Inflammatory macrophage (primary cell): ENCODE results near the gene ALPK3.
"Not testable (repeated sequence)": the region's sequence is repeated elsewhere in the genome, so short reads cannot be mapped to it uniquely, and the experiment has no call there.

Source experiments
- DNase-seq, 2 donors: peaks; one replicate each; pipeline ENCODE4 v3.0.0-alpha.2; 2020 to 2022

Gene ALPK3

GRCh38 chr15:84877701-84878100 lies 60.5 kb downstream of the ALPK3 start:
- DNase-seq, result not testable (repeated sequence)

DNA sequence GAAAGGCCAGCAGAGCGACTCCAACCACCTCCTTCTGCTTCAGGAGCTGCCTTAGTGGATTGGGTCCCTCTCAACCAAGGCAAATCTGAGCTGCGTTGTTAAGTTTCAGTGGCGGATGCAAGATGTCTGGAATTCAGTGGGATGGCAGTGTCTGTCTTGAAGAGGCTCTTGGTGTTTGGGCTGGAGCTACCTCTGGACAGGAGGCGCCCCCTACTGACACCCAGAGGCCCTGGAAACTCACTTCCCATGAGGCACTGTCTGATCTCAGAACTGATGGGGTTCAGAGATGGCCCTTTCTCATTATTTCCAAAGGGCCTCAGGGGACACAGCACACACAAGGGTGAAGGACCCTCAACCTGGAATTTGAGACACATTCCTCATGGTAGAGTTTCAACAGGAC lies 61.3 kb downstream of the ALPK3 start:
- DNase-seq, result peak; percentile 68 to 78

GRCh38 chr15:84879088-84879780 lies 62.1 kb downstream of the ALPK3 start:
- DNase-seq, result no peak

GRCh38 chr15:84880007-84880406 lies 62.9 kb downstream of the ALPK3 start:
- DNase-seq, result no peak

DNA sequence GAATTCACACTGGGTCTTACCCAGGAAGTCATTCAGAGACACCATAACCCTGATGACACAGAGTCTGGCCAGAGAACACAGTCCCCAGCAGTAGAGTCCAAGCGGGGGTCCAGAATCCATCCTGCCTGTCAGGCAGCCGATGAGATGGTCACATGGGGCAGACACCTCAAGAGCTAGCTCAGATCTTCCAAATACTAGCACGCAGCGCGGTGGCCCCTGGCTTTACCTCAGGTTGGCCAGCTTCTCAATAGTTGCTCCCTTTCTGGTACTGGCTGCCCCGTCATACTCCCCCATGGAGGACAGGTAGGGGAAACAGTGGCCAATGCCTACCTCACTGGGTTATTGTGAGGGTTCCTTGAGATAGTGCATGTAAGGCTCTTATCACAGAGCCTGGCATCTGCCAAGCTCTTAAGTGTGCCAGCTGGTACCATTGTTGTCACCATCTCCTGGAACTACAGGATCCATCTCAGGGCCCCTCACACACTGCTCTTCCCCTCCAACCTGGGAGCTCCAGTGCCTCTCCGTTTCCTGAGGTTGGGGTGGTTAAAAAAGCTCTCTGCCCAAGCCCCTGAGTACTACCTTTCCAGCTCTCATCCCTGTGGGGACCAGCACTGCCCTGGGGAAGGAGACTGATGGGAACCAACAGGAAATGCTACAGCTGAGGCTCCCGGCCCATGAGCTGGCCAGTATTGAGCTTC lies 63.8 kb downstream of the ALPK3 start:
- no peak for DNase-seq

DNA sequence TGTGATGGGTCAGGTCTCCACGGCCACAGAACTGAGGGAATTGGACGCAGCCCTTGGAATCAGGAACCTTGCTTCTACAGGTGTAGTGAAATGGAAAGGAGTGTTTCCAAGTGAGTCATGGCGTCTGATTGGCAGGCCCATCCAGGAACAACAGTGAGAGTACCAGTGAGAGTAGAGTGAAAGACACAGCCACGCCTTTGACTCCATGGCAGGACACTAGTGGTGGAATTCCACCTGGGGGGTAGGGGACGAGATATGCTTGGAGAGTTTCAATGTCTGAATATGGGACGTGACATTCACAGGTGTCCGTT lies 64.3 kb downstream of the ALPK3 start:
- DNase-seq, result no peak

GRCh38 chr15:84883466-84883865 lies 66.3 kb downstream of the ALPK3 start:
- no peak for DNase-seq

GRCh38 chr15:84883916-84884781 lies 67.0 kb downstream of the ALPK3 start, which contains the start of gene SLC28A1:
Gene SLC28A1, plus strand, starts transcription at chr15:84884662. Its CDS starts 3,099 bp downstream, at chr15:84887761.
- no peak for DNase-seq

- DNase-seq, result no peak
These were observed 68.6 kb downstream of the ALPK3 start for GRCh38 chr15:84885801-84886200.

DNA sequence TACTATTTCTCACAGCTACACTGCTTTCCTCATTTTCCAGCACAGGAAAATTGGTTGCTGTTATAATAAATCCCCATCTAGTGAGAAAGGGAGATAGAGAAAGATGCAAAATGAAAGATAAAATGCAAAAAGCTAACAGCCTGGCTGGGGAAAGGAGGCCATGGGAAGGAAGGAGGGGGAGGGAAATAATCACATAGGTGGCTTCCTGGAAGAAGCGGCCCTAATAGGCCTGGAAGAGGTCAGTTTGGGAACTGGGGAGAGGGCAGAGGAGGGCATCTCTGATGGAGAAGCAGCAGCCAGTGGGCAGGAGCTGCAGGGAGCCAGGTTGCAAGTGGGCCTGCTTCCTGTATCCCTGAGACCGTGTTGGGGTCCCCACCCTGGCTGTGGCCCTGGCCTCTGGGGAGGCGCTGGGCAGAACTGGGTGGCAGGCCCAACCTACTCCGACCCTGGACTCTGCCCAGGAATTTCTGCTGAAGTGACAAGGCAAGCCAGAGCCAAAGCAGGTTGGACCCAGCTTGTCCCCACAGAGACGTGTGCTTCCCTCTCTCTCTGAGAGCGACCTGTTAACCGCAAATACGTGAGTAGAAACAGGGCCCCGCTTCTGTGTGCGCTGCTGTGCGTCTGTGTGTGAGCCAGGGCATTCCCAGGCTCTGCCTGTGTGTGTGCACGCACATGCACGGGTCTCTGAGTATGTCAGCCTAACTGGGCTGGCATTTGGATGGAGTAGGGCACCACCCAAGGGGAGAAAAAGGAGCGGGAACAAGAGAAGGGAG lies 69.2 kb downstream of the ALPK3 start:
- no peak for DNase-seq

DNA sequence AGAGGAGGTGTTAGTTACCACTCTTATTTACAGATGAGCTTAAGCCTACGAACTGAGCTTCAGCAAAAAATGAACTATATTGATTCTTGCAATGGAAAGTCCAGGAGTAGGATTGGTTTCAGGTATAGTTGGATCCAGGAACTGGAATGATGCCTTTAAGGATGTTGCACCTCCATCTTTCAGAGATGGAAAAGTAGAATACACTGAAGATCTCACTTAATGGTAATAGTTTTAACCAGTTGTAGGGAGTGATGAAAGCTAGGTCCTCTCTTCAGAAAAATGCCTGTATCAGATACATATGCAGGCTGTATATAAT lies 69.8 kb downstream of the ALPK3 start:
- DNase-seq, result no peak

DNA sequence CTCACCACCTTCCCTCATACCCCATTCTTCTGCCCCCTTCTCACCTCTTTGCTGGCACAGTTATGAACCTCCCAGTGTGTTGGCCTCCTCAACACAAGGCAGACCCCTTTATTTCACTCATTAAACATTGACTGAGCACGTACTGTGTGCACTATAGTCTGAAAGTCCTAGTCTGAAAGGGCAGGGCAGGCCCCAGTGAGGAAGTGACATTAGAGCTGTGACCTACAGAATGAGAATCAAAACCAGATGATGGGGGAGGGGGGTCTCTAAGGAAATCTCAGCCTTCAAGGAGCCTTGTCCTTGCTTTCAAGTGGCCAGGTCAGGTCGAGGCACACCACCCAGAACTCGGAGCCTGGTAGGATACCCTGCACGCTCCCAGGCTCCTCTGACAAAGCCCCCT lies 70.8 kb downstream of the ALPK3 start:
- no peak for DNase-seq

- DNase-seq, result no peak
These were observed 71.5 kb downstream of the ALPK3 start for GRCh38 chr15:84888639-84889038.

DNA sequence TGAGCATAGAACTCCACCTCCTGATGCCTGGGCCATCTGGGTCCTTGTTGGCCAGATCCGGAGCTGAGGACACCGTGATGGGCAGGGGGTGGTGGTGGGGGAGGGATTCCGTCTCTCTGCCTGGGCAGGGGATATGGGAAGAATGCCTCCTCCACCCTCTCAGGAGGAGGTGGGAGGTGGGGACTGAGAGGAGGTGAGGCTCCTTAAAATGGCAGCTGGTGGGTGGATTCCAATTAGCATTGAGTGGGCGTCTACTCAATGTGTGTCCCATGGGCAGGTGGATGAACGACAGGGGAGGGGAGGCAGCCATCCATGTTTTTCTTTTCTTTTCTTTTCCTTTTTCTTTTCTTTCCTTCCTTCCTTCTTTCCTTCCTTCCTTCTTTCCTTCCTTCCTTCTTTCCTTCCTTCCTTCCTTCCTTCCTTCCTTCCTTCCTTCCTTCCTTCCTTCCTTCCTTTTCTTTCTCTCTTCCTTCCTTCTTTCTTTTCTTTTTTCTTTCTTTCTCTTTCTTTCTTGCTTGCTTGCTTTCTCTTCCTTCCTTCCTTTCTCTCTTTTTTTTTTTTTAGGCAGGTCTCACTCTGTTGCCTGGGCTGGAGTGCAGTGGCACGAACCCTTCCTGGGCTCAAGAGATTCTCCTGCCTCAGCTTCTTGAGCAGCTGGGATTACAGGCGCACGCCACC lies 72.3 kb downstream of the ALPK3 start:
- no peak for DNase-seq

GRCh38 chr15:84889991-84890669 lies 73.0 kb downstream of the ALPK3 start:
- peak in 1 of 2 donors; percentile 5 for DNase-seq

DNA sequence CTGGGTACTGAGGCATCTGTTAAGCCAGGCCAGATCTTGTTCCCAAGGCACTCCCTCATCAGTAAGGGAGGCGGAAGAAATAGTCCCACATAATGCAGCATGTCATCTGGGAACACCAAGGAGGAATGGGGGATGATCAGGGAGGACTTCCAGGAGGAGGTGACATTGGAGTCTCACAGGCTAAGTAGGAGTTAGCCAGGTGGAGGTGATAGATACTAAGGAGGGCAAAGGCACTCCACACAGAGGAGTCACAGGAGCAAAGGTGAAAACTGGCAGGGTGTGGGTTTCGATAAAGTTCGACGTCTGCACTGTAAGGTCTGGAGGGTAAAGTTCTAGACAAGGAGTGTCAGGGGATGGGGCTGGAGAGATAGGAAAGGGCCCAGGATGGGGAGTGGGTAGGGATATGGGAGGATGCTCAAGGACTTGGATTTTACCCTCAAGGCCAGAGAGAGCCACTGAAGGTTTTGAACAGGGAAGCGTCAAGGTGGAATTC lies 73.6 kb downstream of the ALPK3 start:
- no peak for DNase-seq

DNA sequence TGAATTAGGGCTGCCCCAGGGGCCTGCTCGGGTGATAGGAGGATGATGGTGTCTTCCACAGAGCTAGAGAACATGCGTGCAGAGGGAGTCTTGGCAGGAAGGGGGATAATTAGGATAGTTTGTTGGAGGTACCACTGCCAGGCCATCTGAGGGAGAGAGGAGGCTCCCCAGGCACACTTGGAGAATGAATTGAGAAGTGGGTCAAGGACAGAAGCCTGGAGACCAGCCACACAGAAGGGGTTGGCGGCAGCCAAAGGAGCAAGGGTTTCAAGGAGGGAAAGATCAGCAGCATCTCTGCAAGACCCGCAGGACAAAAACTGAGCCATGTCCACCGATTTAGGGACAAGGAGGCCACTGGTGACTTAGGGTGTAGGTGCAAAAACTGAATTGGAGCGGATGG lies 74.2 kb downstream of the ALPK3 start:
- DNase-seq, result no peak

DNA sequence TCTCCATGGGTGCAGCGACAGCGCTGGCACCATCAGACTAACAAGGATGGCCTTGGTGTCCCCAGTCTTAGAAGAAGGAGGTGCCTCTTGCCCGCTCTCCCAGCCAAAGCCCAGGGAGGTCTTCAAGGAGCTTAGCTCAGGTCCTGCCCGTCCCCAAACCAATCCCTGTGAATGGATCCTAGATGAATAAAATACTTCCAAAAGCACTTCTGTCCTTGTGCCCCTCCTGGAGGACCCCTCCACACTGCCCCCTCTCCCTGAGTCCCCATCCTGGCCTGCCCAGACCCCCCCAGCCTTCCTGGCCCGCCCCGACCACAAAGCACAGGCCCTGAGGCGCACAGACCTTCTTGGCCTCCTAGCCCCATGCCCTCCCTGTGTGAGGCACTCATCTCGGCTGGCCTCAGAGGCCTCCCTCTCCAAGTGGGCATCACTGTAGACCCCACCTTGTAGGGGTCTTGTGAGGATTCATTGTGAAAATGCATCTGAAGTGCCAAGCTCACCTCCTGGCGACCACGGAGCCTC lies 75.7 kb downstream of the ALPK3 start:
- no peak for DNase-seq

GRCh38 chr15:84893607-84894006 lies 76.5 kb downstream of the ALPK3 start:
- DNase-seq, result no peak

DNA sequence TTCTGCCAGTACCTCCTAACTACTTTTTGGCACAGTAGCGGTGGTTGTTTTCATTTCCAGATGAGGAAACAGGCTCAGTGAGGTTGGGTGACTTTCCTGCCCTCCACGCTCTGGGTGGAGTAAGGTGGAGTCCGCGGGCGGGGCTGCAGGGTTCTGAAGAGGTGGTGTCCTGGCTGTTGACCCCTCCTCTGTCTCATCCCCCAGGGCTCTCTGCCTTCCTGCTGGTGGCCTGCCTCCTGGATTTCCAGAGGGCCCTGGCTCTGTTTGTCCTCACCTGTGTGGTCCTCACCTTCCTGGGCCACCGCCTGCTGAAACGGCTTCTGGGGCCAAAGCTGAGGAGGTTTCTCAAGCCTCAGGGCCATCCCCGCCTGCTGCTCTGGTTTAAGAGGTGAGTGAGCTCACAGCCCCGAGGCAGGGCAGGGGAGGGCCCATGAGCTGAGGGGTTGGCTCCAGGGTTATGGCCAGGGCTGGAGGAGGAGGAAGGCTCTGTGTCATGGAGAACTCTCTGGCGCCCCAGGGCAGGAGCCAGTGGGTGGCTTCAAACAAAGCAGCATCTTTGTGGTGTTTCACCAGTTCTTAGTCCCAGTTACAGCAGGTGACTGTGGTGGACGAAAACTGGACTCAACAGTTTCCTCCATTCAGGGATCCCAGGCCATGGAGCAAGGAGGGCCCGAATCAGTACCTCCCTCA lies 77.7 kb downstream of the ALPK3 start:
- no peak for DNase-seq

- no peak for DNase-seq
These were observed 81.6 kb downstream of the ALPK3 start for GRCh38 chr15:84898761-84899160.
